Transverse colon (tissue), 4 donors: ENCODE results near the gene DNASE1L2. TPM values are rescaled to one million over a fixed set of nuclear protein-coding genes. Genes with fewer than 3 reads are reported as not detected.

Experiments used
- DNase-seq: peaks from one replicate; pipeline ENCODE4 v3.0.0-alpha.2; 2019
- H3K27ac ChIP-seq, 4 donors: fragments of 200-600 bp; sonication (generic); 2 replicates each; pipeline ENCODE4 v1.5.1; 2016 to 2018; ENCODE audit warnings: inconsistent platforms in 4 of 4
- H3K27me3 ChIP-seq: fragments of 200-600 bp; sonication (generic); 2 replicates; pipeline ENCODE4 v1.5.1; 2017; ENCODE audit warnings: inconsistent platforms
- H3K36me3 ChIP-seq, 4 donors: fragments of 200-600 bp; sonication (generic); 2 replicates each; pipeline ENCODE4 v1.5.1; 2017 to 2019; ENCODE audit warnings: inconsistent platforms in 4 of 4
- H3K4me1 ChIP-seq, 4 donors: fragments of 200-600 bp; sonication (generic); 2 replicates each; pipeline ENCODE4 v1.5.1; 2017 to 2020; ENCODE audit warnings: inconsistent platforms in 4 of 4
- H3K4me3 ChIP-seq, 4 donors: fragments of 200-600 bp; sonication (generic); 1 replicate in 1 of 4; 2 replicates in 3 of 4; pipeline versions ENCODE4 v1.5.1 to v1.6.1; 2017 to 2019; ENCODE audit warnings: inconsistent platforms in 4 of 4
- H3K9me3 ChIP-seq, 2 donors: fragments of 200-600 bp; sonication (generic); 2 replicates each; pipeline ENCODE4 v1.5.1; 2017 to 2019; ENCODE audit warnings: inconsistent platforms in 2 of 2
- EP300 ChIP-seq: sonication (generic); formaldehyde crosslinking; IDR thresholded peaks from one replicate; pipeline ENCODE4 v1.6.1; 2017; ENCODE audit warnings: antibody characterized with exemption, low read depth
- POLR2A ChIP-seq: fragments of 450-650 bp; IDR thresholded peaks from one replicate; pipeline ENCODE4 v1.6.1; 2016; ENCODE audit warnings: antibody characterized with exemption, mild to moderate bottlenecking, moderate library complexity
- POLR2AphosphoS5 ChIP-seq, 3 donors: sonication (generic); formaldehyde crosslinking; IDR thresholded peaks; one replicate each; pipeline ENCODE4 v1.6.1; 2016; ENCODE audit warnings: antibody characterized with exemption in 3 of 3
- WGBS, 2 donors: methylation state at CpG; one replicate each; pipeline ENCODE4 v1.1.5; 2018; ENCODE audit warnings: low coverage in 1 of 2; 5-methylcytosine and 5-hydroxymethylcytosine counted together
- in situ Hi-C, 4 donors: fragments of 200-750 bp; cut with MboI; loops; one replicate each; pipeline versions ENCODE4 v1.15.0 to v1.15.1; 2017; ENCODE audit warnings: low sequenced_read_pairs in 3 of 4, low pct_ligation_motif_present in 1 of 4, low pct_unique_long_range_greater_than_20kb in 1 of 4
- intact Hi-C: fragments of 100-400 bp; cut with DNase I; formaldehyde crosslinking; loops from one replicate; pipeline ENCODE4 v1.15.1; 2023; ENCODE audit warnings: low total_unique reads
- total RNA-seq, 4 donors: library from RNA; depleted of rRNA; stranded (reverse); fragments of >200 nt; gene quantifications; one replicate each; pipeline ENCODE4 v1.1.0, GENCODE V29; 2016
- TF ChIP-seq, protein P1 (sequence below), 5 experiments: fragments of 200-600 bp in 3 of 5; fragments of 450-650 bp in 2 of 5; sonication (generic) in 3 of 5; IDR thresholded peaks; 1 replicate in 2 of 5; 2 replicates in 3 of 5; pipeline ENCODE4 v1.5.1; 2016 to 2017; ENCODE audit warnings: antibody characterized with exemption in 5 of 5, inconsistent platforms in 3 of 5, mild to moderate bottlenecking in 2 of 5, moderate library complexity in 1 of 5

Gene DNASE1L2
- total RNA-seq, 4 donors from 2014 or later = 0.55 to 3.0 (median 0.64) TPM; not detected in 1

DNA sequence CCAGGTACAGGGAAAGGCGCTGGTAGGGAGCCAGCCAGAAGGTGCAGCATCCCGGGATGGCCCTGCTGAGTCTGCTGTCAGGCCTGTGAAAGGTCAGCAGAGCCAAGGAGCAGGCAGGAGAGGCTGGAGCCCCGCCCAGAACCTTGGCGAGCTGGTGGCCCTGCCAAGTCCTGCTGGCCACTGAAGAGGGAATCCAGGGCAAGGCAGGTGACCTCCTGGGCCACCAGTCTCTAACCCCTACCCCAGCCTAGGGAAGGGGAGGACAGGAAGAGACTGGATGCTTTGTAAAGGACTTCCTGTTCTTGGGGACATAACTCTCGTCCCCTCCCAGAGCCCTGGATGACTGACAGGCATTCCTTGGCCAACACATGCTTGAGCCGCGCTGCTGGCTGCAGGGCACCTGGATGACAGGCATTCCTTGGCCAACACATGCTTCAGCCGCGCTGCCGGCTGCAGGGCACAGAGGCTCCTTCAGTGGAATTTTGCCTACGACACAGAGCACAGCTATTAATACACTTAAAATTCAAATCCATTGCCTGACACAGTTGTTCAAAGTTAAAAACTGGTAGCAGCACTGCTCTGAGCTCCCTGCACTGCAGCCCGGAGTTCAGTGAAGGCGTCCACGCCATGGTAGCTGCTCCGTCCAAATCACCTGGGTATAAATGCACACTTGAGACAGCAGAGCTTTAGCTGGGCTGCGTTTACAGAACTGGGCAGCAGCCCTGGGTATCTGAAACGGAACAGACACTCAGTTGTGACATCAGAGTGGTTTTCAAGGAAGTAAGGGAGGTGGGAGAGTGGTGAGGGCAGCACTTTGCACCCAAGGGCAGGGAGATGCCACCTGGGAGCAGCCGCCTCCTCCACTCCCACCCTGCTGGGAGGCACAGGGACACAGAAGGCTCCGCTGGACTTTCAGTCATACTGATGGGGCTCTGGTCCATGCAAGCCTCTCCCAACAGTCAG, 23.6 kb upstream of the DNASE1L2 start:
- no peak for DNase-seq
- no peaks in the 10 kb centered on the region for H3K27me3 ChIP-seq
- in situ Hi-C loops (no loop called here), intact Hi-C loops (no loop called here)
- H3K4me3 ChIP-seq = peak overlapping the region in 2 of 4 donors; percentile 91 to 94
- peak in 1 of 3 donors; percentile 19 for TF ChIP-seq POLR2AphosphoS5 (IDR thresholded peaks at IDR 0.05)
- TF ChIP-seq POLR2A = no peak
- TF ChIP-seq EP300 = no peak
- H3K9me3 ChIP-seq = no peaks in the 10 kb centered on the region
- peaks cover 18 to 25% (median 22%) of the 10 kb centered on the region in 4 donors for H3K4me1 ChIP-seq
- H3K27ac ChIP-seq = peak overlapping the region in 1 of 4 donors; percentile 95
- 60 to 71% methylated on average over 4 to 18 of the region's 19 CpGs for WGBS, 2 donors
- peaks cover 0 to 11% (median 3%) of the 10 kb centered on the region in 4 donors for H3K36me3 ChIP-seq

DNA sequence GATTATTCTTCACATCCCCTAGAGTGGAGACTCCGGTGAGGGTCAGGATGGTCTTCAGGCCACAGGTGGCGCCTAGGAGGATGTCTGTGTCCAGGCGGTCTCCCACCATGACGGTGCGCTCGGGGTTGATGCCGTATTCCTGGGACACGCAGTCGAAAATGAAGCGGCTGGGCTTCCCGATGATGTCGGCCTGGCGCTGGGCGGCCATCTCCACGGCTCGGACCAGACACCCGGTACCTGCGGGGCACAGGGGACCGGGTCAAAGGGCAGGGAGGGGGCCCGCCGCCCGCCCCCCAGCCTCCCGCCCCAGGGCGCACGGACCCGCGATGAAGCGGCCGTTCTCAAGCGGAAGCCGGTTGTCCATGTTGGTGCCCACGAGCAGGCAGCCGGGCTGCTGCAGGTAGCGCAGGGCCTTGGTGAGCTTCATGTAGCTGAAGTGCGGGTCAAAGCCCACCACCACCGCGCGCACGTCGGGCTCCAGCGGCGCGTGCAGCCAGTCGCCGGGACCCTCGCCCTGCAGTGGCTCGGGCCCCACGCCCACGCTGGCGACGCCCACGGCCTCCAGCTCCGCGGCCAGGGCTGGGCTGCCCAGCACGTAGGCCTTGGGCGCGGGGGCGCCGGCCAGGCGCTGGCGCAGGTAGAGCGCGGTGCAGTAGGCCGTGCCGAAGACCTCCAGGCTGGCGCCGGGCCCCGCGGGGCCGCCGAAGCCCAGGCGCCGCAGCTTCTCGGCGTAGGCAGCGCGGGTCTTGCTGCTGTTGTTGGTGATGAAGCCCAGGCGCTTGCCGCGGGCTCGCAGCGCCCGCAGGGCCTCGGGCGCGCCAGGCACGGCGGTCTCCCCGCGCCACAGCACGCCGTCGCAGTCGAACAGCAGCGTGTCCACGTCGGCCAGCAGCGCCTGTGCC, 22.2 kb upstream of the DNASE1L2 start:
- H3K27me3 ChIP-seq = no peaks in the 10 kb centered on the region
- DNase-seq = no peak
- peaks cover 18 to 25% (median 22%) of the 10 kb centered on the region in 4 donors for H3K4me1 ChIP-seq
- H3K4me3 ChIP-seq = peak overlapping the region; percentile 90 to 97 (median 92)
- in situ Hi-C loops = no loop called here
- TF ChIP-seq EP300 = no peak
- TF ChIP-seq POLR2A = no peak
- TF ChIP-seq POLR2AphosphoS5 (IDR thresholded peaks at IDR 0.05) = no peak
- TF ChIP-seq, protein P1, sequence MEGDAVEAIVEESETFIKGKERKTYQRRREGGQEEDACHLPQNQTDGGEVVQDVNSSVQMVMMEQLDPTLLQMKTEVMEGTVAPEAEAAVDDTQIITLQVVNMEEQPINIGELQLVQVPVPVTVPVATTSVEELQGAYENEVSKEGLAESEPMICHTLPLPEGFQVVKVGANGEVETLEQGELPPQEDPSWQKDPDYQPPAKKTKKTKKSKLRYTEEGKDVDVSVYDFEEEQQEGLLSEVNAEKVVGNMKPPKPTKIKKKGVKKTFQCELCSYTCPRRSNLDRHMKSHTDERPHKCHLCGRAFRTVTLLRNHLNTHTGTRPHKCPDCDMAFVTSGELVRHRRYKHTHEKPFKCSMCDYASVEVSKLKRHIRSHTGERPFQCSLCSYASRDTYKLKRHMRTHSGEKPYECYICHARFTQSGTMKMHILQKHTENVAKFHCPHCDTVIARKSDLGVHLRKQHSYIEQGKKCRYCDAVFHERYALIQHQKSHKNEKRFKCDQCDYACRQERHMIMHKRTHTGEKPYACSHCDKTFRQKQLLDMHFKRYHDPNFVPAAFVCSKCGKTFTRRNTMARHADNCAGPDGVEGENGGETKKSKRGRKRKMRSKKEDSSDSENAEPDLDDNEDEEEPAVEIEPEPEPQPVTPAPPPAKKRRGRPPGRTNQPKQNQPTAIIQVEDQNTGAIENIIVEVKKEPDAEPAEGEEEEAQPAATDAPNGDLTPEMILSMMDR (IDR thresholded peaks at IDR 0.05) = no peak
- no peaks in the 10 kb centered on the region for H3K9me3 ChIP-seq
- WGBS, 2 donors = 0% methylated on average over 36 of the region's 98 CpGs; no CpG with 5 or more reads in 1 of the 2 donors
- intact Hi-C loops = no loop called here
- H3K27ac ChIP-seq = peak overlapping the region; percentile 93 to 97 (median 95)
- H3K36me3 ChIP-seq = no peaks in the 10 kb centered on the region

GRCh38 chr16:2214719-2214968, 21.6 kb upstream of the DNASE1L2 start, which contains the start of gene PGP:
PGP (minus strand) TSS chr16:2214840; CDS start chr16:2214777, 63 bp downstream.
- H3K4me1 ChIP-seq = peaks cover 18 to 25% (median 22%) of the 10 kb centered on the region in 4 donors
- H3K4me3 ChIP-seq = peak within 1 kb of the TSS; percentile 90 to 97 (median 92)
- H3K27me3 ChIP-seq = no peaks in the 10 kb centered on the region
- peak within 1 kb of the TSS; percentile 93 to 97 (median 96) for H3K27ac ChIP-seq
- intact Hi-C loops = no loop called here
- H3K36me3 ChIP-seq = no peaks in the 10 kb centered on the region
- TF ChIP-seq, protein P1 (IDR thresholded peaks at IDR 0.05) = no peak
- TF ChIP-seq POLR2A (no peak), EP300 (no peak), POLR2AphosphoS5 (IDR thresholded peaks at IDR 0.05) (no peak)
- no peak for DNase-seq
- 0% methylated on average over 2 of the region's 48 CpGs; no CpG with 5 or more reads in 1 of the 2 donors for WGBS, 2 donors
- H3K9me3 ChIP-seq = no peaks in the 10 kb centered on the region
- in situ Hi-C loops = no loop called here

DNA sequence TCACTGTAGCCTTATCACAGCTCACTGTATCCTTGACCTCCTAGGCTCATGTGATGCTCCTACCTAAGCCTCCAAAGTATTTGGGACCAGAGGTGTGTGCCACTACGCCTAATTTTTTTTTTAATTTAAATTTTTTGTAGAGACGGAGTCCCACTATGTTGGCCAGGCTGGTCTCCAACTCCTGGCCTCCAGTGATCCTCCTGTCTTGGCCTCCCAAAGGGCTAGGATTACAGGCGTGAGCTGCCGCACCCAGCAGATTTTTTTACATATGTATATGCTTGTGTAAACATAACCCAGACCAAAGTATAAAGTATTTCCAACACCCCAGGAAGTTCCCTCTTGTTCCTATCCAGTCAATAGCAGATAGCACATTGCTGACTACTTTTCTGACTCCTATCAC, 19.9 kb upstream of the DNASE1L2 start:
- in situ Hi-C loops (no loop called here), intact Hi-C loops (no loop called here)
- no peaks in the 10 kb centered on the region for H3K9me3 ChIP-seq
- no peak for DNase-seq
- WGBS, 2 donors = 93 to 96% methylated on average over 2 to 4 of the region's 4 CpGs
- peak overlapping the region in 1 of 4 donors; percentile 91 for H3K27ac ChIP-seq
- peaks cover 18 to 25% (median 22%) of the 10 kb centered on the region in 4 donors for H3K4me1 ChIP-seq
- TF ChIP-seq, protein P1 (IDR thresholded peaks at IDR 0.05) = no peak
- TF ChIP-seq EP300 (no peak), POLR2AphosphoS5 (IDR thresholded peaks at IDR 0.05) (no peak), POLR2A (no peak)
- no peaks in the 10 kb centered on the region for H3K27me3 ChIP-seq
- H3K4me3 ChIP-seq = no peak overlapping the region
- no peaks in the 10 kb centered on the region for H3K36me3 ChIP-seq
